NCI-H774 (cell line): ENCODE data around the gene LCNL1.
A peak's percentile ranks its signal among the peaks of the same experiment; 100 is the strongest.
"Not testable (repeated sequence)": the region's sequence is repeated elsewhere in the genome, so short reads cannot be mapped to it uniquely, and the experiment has no call there.

Experiments used
- DNase-seq: peaks from one replicate; lab custom pipeline; 2025; lab: John Stamatoyannopoulos, UW

Gene LCNL1

GRCh38 chr9:136994180-136994887 lies 11.5 kb downstream of the LCNL1 start:
- DNase-seq = no peak

GRCh38 chr9:136994888-136995230 lies 12.1 kb downstream of the LCNL1 start:
- no peak for DNase-seq

GRCh38 chr9:136995362-136995761 lies 12.6 kb downstream of the LCNL1 start:
- no peak for DNase-seq

- no peak for DNase-seq
Measured at GRCh38 chr9:136995772-136996311, 13.0 kb downstream of the LCNL1 start.

GRCh38 chr9:136996361-136997292 lies 13.8 kb downstream of the LCNL1 start, which contains the start of gene CLIC3:
TSS of gene CLIC3 (minus strand) at chr9:136996568. CDS start at chr9:136996543, 25 bp downstream.
- peak; percentile 25 for DNase-seq

GRCh38 chr9:136997371-136997770 lies 14.6 kb downstream of the LCNL1 start:
- no peak for DNase-seq

- DNase-seq = no peak
Measured at GRCh38 chr9:136997830-136998234, 15.0 kb downstream of the LCNL1 start.

- DNase-seq = no peak
Measured at GRCh38 chr9:137000177-137000930, 17.6 kb downstream of the LCNL1 start.

GRCh38 chr9:137001857-137002645 lies 19.3 kb downstream of the LCNL1 start:
- DNase-seq = no peak

- DNase-seq = no peak
Measured at GRCh38 chr9:137002646-137003041, 19.9 kb downstream of the LCNL1 start.

GRCh38 chr9:137004285-137004684 lies 21.5 kb downstream of the LCNL1 start:
- DNase-seq = not testable (repeated sequence)

- no peak for DNase-seq
Measured at GRCh38 chr9:137006116-137007003, 23.6 kb downstream of the LCNL1 start.

GRCh38 chr9:137007108-137007815 lies 24.5 kb downstream of the LCNL1 start:
- no peak for DNase-seq

GRCh38 chr9:137007816-137008270 lies 25.1 kb downstream of the LCNL1 start:
- DNase-seq = no peak

GRCh38 chr9:137008312-137008711 lies 25.5 kb downstream of the LCNL1 start:
- no peak for DNase-seq

- DNase-seq = no peak
Measured at GRCh38 chr9:137009217-137009616, 26.4 kb downstream of the LCNL1 start.

GRCh38 chr9:137009938-137010732 lies 27.3 kb downstream of the LCNL1 start:
- no peak for DNase-seq

GRCh38 chr9:137011156-137011555 lies 28.4 kb downstream of the LCNL1 start:
- no peak for DNase-seq
